ENCODE results near the gene SPEN.

The SPEN gene

DNA sequence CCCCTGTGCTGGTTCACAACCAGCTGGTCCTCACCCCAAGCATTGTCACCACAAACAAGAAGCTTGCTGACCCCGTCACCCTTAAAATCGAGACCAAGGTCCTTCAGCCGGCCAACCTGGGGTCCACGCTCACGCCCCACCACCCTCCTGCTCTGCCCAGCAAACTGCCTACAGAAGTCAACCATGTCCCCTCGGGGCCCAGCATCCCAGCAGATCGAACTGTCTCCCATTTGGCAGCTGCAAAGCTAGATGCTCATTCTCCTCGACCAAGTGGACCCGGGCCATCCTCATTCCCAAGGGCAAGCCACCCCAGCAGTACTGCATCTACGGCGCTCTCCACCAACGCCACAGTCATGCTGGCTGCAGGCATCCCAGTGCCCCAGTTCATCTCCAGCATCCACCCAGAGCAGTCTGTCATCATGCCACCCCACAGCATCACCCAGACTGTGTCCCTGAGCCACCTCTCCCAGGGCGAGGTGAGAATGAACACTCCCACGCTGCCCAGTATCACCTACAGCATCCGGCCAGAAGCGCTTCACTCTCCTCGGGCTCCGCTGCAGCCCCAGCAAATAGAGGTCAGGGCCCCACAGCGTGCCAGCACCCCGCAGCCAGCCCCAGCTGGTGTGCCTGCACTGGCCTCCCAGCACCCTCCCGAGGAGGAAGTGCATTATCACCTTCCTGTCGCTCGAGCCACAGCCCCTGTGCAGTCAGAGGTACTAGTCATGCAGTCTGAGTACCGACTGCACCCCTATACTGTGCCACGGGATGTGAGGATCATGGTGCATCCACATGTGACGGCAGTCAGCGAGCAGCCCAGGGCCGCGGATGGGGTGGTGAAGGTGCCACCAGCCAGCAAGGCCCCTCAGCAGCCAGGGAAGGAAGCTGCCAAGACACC, 87.8 kb downstream of the SPEN start:
- no peak overlapping the region for H3K4me3 ChIP-seq (ENCODE audit: low read depth, low read length)

DNA sequence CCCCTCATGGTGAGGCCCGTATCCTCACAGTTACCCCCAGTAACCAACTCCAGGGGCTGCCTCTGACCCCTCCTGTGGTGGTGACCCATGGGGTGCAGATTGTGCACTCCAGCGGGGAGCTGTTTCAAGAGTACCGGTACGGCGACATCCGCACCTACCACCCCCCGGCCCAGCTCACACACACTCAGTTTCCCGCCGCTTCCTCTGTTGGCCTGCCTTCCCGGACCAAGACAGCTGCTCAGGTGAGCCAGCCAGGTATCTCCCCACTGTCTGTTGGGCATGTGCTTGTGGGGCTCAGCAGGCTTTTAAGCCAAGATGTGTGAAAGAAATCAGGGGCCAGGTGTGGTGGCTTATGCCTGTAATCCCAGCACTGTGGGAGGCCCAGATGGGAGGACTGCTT, 88.5 kb downstream of the SPEN start:
- H3K4me3 ChIP-seq (ENCODE audit: low read depth, low read length), result no peak overlapping the region

DNA sequence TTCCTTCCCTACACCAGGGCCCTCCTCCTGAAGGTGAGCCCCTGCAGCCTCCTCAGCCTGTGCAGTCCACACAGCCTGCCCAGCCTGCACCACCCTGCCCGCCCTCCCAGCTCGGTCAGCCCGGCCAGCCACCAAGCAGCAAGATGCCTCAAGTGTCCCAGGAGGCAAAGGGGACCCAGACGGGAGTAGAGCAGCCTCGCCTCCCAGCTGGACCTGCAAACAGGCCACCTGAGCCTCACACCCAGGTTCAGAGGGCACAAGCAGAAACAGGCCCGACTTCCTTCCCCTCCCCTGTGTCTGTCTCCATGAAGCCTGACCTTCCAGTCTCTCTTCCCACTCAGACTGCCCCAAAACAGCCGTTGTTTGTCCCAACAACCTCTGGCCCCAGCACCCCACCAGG, 89.6 kb downstream of the SPEN start:
- no peak overlapping the region for H3K4me3 ChIP-seq (ENCODE audit: low read depth, low read length)

DNA sequence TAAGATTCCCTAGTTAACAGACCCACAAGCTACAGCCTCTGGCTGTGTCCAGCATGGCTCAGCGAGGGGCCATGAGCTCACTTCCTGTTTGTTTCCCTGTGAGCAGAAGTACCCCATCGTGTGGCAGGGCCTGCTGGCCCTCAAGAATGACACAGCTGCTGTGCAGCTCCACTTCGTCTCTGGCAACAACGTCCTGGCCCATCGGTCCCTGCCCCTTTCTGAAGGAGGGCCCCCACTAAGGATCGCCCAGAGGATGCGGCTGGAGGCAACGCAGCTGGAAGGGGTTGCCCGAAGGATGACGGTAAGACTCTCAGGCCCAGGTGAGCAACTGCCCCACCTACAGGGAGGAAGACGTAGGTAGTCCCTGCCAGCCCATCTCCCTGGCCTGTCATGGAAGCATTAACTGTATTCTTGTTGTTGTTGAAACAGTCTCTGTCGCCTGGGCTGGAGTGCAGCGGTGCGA, 90.2 kb downstream of the SPEN start:
- H3K4me3 ChIP-seq (ENCODE audit: low read depth, low read length), result no peak overlapping the region

DNA sequence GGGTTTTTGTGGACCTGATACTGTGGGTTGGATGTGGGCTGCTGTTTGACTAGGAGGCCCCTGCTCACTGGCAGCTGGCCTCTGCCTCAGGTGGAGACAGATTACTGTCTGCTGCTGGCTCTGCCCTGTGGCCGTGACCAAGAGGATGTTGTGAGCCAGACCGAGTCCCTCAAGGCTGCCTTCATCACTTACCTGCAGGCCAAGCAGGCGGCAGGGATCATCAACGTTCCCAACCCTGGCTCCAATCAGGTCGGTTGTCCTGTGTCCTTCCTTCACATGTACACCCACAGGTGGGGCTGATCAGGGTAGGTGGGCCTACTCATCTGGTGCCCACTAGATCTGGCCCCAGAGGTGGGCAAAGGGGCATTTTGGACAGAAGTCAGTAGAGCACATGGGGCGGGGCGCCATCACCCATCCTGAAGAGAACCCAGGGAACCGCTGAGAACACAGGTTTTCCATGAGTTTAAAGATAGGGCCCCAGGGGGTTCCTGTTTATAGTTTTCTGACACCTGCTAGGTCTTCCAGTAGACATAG, 91.2 kb downstream of the SPEN start:
- H3K4me3 ChIP-seq (ENCODE audit: low read depth, low read length), result no peak overlapping the region

DNA sequence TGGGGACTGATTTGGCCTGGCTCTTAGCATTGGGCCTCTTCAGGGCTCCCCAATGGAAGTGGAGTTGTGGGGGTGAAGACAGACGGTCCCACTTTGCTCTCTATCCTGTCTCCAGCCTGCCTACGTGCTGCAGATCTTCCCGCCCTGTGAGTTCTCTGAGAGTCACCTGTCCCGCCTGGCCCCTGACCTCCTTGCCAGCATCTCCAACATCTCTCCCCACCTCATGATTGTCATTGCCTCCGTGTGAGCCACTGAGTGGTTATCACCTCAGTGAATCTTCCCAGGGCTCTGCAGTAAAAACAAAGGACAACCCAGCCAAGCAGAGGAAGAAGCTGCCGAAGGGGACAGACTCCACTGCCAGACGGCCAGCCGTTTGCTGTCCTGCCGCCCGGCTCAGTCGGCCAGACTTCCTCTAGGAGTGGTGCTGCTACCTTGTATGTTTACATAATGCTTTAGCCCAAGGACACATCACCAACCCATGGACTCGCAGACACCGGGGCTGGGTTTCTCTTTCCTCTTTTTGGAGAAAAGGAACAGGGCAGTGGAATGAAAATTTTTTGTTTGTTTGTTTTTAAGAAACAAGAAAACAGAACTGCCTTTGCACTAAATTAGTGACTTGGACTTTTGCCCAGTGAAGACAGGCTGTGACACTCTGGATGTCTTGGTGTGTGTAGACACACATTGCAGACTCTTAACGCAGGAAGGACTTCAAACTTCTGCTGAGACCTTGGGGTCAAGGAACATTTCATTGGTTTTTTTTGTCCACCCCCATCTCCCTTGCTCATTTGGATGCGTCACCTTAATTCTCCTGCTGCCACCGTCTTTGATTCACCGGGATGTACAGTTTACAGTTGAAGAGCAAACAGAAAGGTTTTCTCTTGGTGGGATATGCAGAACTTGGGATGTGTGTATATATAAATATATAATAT, 91.9 kb downstream of the SPEN start:
- no peak overlapping the region for H3K4me3 ChIP-seq (ENCODE audit: low read depth, low read length)

DNA sequence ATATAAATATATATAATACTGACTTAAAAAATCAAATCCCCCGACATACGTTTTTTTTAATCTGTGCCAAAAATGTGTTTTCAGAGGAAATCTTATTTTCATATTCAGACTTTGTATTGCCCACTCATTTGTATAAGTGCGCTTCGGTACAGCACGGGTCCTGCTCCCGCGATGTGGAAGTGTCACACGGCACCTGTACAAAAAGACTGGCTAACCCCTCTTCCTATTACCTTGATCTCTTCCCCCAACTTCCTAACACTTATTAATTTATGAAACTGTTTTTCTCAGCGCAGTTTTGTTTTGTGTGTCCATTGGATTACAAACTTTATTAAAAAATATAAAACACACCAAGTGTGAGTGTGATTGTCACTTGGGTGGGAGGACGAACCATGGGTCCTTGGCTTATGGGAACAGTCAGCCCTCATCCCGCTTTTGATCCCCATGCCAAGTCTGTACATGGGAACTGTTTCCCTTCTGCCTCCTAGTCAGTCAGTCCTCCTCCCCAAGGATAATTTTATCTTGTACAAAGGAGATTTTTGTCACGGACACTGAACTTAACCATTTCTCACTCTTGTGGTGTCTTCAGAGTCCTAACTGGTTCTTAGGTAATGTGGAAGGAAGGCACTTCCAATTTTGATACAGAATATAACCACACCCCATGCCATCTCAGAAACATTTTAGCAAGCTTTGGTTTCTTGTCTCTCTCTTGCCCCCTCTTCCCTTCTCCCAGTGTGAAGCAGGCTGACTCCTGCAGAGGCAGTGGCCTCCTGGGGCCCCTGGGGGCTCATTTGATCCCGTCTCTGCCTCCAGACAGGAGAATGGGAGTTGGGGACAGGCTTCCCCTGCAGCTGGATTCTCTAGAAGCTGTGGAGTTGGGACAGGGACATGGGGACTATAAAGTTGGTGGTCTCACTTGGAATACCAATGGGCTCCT, 92.9 kb downstream of the SPEN start:
- no peak overlapping the region for H3K4me3 ChIP-seq (ENCODE audit: low read depth, low read length)

DNA sequence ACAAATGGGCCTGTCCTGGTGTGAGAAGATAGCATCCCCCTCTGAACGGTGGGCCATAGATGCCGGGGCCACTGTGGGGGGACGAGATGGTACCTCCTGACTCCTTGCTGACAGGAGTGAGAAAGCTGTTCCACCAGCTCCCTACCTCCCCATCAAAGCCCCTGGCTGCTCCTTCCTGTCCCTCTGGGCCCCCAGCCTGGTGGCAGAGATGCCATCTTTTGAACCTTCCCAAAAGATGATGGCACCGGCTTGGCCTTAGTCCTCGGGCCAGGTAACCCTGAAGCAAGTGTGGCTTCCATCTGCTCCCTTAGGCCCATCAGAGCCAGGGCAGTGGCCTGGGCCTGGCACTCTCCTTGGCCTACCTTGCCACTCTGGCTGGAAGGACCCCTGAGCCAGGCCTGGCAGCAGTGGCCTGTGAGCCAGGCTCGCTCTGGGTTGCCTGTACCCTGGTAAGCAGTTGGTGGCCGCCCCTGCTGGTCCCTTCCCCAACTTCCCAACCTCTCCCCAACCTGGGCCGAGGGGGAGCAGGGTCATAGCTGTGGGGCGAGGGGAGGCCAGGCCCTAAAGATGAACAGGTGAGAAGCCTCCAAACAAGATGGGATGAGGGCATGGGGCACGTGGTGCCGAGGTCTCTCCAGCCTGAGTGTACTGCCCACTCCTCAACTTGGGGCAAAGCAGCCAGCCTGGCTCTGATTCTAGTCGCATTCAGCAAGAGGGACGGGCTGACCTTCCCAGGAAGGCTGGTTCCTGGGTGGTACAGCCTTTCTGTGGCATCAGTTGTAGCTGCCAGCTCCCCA, 93.7 kb downstream of the SPEN start:
- no peak overlapping the region for H3K4me3 ChIP-seq (ENCODE audit: low read depth, low read length)

DNA sequence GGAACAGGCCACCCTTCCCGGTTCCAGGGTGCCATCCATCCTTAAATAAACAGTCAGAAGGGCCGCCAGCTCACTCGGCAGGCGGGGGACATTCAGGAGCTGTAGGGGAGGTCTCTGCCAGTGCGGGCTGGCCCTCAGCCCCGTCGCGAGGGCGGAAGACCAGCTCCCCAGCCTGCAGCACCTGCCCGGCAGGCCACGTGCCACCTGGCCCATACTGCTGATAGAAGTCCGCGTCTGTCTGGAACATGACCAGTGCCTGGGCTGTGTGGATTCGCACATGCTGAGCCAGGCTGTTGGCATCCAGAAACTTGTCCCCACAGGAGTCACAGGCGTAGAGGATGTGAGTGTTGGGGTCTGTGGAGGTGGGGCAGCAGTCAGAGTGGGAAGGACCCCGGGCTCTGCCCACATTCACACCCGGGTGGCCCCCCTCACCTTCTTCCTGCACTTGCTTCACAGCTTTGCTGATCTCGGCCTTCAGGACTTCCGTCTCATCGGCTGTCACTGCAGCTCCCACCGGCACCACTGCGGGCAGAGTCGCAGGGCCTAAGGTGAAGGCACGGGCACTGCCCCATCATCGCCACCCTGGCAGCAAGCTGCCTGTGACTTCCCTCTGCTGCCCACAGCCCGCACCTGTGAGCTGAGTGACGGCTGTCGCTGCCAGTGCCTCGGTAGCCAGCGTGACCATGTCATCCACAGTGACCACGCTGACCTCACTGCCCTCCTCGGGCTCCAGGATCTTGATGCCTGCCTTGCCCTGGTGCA, 94.6 kb downstream of the SPEN start:
- no peak overlapping the region for H3K4me3 ChIP-seq (ENCODE audit: low read depth, low read length)

DNA sequence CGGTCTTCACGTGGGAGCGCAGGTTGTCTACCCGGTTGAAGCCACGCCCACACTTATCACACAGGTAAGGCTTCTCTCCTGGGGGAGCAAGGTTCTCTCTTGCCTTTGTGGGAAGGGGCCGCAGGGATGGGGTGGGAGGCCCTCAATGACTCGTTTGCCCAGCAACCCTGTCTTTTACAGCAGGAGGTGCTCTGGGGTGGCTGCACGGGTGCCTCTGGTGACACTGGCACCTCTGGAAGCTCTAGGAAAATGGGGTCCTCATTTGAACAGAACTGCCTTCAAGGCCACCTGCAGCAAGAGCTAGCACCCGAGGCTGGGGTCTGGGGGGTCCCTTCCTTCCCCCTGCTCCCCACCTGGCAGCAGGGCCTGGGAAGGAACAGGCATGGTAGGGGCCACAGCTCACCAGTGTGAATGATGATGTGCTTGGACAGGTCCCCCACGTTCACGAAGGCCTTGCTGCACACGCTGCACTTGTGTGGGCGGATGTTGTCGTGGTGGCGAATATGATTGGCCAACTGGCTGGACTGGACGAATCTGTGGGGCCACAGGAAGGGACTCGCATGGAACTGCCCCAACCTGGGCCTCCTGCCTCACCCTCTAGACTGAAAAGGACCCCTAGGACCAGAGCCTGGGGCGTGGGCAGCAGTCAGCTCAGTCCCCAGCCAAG, 95.3 kb downstream of the SPEN start:
- H3K4me3 ChIP-seq (ENCODE audit: low read depth, low read length), result no peak overlapping the region

DNA sequence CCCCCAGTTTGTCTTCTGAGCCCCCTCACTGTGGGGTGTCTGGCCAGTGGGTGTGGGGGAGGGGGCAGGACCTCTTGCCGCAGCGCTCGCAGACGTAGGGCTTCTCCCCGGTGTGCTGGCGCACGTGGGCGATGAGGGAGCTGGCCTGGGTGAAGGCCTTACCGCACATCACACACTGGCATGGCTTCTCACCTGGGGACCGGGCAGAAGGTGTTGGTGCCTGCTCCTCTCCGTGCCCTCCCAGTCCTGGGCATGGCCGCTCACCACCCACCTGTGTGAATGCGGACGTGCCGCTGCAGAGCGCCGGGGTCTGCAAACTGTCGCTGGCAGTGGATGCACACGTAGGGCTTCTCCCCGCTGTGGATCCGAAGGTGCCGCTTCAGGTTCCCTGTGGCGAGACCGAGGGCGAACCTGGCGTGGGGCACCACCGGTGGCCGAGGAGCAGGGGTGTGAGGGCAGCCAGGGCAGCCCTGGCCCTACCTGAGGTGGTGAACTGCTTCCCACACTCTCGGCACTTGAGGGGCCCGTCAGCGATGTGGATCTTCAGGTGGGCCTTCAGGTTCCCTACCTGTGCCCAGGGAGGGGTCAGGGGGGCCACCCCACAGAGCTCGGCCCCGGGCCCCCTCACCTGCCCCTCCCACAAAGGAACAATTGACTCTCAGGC, 96.0 kb downstream of the SPEN start:
- H3K4me3 ChIP-seq (ENCODE audit: low read depth, low read length), result no peak overlapping the region

DNA sequence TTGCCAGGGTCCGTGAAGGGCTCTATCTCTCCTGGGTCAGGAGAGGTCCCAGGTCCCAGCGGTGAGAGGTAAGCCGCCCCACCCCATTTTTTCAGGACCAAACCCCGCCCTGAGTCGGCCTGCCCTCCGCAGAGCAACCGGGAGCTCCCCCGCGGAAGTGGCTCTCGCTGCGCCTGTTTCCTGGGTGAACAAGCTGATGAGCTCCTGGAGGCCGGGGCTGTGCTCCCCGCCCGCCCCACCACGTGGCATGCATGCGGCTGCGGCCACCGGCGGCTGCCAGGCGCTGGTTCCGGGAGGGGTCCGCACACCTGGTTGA, 96.4 kb downstream of the SPEN start:
- H3K4me3 ChIP-seq (ENCODE audit: low read depth, low read length), result no peak overlapping the region

DNA sequence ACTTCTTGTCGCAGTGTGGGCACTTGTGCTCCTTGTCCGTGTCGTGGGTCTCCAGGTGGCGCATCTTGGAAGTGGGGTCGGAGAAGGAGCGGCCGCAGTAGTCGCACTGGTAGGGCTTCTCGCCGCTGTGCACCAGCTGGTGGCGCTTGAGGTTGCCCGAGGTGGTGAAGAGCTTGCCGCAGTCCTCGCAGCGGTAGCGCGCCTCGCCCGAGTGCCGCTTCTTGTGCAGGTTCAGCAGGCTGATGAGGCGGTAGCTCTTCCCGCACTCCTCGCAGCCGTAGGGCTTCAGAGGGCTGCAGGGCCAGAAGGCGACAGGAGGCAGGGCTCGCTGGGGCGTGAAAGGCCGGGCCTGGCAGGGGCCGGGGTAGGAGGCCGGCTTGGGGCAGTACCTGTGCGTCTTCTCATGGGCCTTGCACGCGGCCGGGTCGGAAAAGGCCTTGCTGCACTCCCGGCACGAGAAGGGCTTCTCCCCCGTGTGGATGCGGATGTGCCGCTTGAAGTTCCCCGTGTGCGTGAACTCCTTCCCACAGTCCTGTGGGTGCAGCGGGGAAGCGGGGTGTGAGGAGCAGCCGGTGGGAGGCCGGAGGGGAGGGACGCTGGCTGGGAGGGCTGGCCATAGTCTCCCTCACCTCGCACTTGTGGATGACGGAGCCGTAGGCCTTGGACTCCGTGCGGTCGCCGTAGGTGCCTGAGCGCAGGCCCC, 97.0 kb downstream of the SPEN start:
- H3K4me3 ChIP-seq (ENCODE audit: low read depth, low read length), result no peak overlapping the region

DNA sequence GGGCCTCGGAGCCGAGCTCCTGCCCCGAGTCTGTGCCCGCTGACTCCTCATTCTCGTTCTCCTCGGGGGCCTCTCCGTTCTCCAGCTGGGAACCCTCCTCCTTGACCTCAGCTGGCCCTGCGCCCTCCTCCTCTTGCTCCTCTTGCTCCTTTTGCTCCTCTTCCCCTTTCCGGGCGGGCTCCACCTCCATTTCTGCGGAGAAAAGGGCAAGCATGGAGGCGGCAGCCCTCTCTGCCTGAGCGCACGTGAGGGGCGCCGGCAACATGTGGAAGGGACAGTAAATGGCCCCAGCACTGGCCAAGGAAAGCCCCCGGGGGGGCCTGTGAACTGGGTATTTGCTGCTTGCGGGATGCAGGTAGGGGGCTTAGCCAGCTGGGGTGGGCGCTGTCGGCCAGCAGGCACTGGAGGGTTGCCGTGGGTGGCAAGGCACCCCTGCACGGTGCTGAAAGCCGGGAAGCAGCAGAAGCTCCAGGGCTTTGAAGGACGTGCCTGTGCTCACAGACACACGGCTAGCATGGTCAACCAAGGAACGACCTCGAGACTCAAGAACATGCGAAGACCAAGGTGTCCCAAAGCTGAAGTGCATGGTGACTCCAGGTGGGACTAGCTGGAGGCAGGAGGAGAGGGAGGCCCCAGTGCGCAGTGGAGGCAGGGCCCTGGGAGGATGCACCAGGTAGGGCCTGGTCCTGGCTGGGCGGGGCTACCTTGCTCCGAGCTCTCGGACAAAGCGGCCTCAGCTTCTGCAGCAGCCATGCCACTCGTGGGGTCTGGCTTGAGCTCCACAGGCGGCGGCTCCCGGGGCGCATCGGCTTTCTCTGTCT, 97.7 kb downstream of the SPEN start:
- H3K4me3 ChIP-seq (ENCODE audit: low read depth, low read length), result no peak overlapping the region

DNA sequence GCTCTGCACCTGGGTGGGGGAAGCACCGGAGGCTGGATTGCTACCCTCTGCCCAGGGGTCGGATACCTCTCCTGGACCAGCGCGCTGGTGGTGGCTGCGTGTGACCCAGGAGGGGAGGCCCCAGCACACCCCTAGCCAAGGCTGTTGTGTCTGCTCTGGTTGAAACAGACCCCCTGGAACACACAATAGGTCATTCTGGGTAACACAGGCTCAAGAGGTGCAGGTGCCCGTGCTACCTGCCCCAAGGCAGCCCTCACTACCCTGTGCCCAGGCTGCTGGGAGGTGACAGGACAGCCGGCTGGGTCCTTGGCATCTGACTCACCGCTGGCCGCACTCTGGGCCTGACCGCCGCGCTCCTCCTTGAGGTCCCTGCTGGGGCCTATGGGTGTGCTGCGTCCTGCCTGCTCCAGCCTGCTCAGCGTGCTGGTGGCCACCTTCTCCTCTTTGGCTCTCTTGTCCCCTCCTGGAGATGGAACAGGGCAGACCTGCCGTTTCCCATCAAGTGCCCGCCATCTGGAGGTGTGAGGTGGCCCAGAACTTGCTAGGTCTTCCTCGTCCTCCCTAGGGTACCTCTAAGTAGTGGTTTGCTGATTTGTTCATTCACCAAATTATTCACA, 98.4 kb downstream of the SPEN start:
- H3K4me3 ChIP-seq (ENCODE audit: low read depth, low read length), result no peak overlapping the region

Data from iPS-11a (cell line).